IPS-18a (cell line): ENCODE measurements around the gene SLC26A6.

Experiments
- H3K27ac ChIP-seq: one replicate; pipeline ENCODE4 v1.5.1; 2013; ENCODE audit warnings: low read length
- H3K27me3 ChIP-seq: one replicate; pipeline ENCODE4 v1.6.1; 2013; ENCODE audit warnings: mild to moderate bottlenecking, low read length; ENCODE audit not compliant: control insufficient read depth, insufficient read depth
- H3K36me3 ChIP-seq: one replicate; pipeline ENCODE4 v1.6.1; 2013; ENCODE audit warnings: low read depth, low read length; ENCODE audit not compliant: control insufficient read depth
- H3K4me1 ChIP-seq: one replicate; pipeline ENCODE4 v1.6.1; 2013; ENCODE audit warnings: low read depth, low read length; ENCODE audit not compliant: control insufficient read depth
- H3K4me3 ChIP-seq: one replicate; pipeline ENCODE4 v1.5.1; 2013; ENCODE audit warnings: low read length
- H3K9ac ChIP-seq: one replicate; pipeline ENCODE4 v1.6.1; 2013; ENCODE audit warnings: mild to moderate bottlenecking, low read length, moderate library complexity
- H3K9me3 ChIP-seq: one replicate; pipeline ENCODE4 v1.6.1; 2013; ENCODE audit warnings: low read depth, low read length; ENCODE audit not compliant: control insufficient read depth

Gene SLC26A6

GRCh38 chr3:48678056-48678455 lies 42.8 kb upstream of the SLC26A6 start:
- peaks cover 65% of the 10 kb centered on the region for H3K36me3 ChIP-seq
- H3K27ac ChIP-seq: no peak overlapping the region
- no peak overlapping the region for H3K9ac ChIP-seq
- no peaks in the 10 kb centered on the region for H3K4me1 ChIP-seq
- H3K9me3 ChIP-seq: no peaks in the 10 kb centered on the region
- H3K27me3 ChIP-seq: no peaks in the 10 kb centered on the region
- H3K4me3 ChIP-seq: no peak overlapping the region

DNA sequence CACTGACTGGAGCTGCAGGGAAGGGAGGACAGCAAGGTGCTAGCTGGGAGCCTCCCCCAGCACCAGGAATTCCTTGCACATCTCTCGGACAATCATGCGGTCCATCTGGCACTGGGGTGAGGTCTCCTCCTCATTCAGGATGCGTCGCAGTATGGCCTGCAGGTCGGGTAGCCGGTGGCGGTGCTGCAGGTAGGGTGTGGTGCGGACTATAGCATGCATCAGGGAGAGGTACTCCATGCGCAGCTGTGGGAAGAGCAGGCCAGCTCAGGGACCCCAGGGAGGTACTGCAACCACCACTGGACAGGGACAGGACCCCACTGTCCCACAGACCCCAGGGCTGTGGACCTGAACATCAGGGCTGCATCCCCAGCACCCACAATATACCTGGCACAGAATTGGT lies 39.2 kb upstream of the SLC26A6 start:
- H3K4me3 ChIP-seq: no peak overlapping the region

GRCh38 chr3:48672522-48672921 lies 37.3 kb upstream of the SLC26A6 start:
- Histone ChIP-seq H3K9ac (no peak overlapping the region), H3K9me3 (no peaks in the 10 kb centered on the region), H3K36me3 (peaks cover 22% of the 10 kb centered on the region), H3K27me3 (no peaks in the 10 kb centered on the region), H3K4me3 (no peak overlapping the region), H3K27ac (no peak overlapping the region), H3K4me1 (no peaks in the 10 kb centered on the region)

More for the DNA sequence above, 39.2 kb upstream of the SLC26A6 start:
- Histone ChIP-seq H3K27ac (no peak overlapping the region), H3K9ac (no peak overlapping the region), H3K9me3 (no peaks in the 10 kb centered on the region), H3K36me3 (peaks cover 40% of the 10 kb centered on the region), H3K27me3 (no peaks in the 10 kb centered on the region), H3K4me1 (no peaks in the 10 kb centered on the region)

DNA sequence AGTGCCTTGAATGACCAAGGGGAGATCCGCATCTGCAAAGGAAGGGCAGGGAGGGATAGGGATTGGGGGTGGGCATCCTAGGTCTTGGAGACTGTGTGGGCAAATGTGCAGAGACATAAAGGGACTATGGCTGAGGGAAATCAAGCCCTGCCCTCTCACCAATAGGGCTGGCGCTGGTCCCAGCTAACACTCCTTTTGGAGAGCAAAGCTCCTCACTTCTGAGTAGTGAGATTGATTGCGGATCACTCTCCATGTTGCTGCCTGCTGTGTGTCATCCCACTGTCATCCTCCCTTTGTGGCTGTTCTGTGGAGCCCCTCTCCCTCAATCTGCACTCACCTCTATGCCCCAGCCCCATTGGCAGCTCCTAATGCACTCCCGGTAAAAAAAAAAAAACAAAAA lies 29.7 kb upstream of the SLC26A6 start:
- H3K27ac ChIP-seq: no peak overlapping the region

DNA sequence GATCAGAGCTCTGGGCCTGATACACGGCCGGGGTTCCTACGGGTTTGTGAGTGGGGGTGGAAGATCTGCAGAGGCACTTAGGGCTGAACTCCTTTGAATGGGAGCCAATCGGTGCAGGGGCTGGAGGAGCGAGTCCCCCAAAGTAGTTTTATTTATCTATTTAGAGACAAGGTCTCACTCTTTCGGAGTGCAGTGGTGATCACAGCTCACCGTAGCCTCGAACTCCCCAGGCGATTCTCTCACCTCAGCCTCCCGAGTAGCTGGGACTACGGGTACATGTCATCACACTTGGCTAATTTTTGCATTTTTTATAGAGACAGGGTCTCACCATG lies 29.0 kb upstream of the SLC26A6 start:
- Histone ChIP-seq H3K27ac (no peak overlapping the region), H3K9ac (no peak overlapping the region)

More for the DNA sequence above, 29.7 kb upstream of the SLC26A6 start:
- H3K36me3 ChIP-seq: no peaks in the 10 kb centered on the region
- peaks cover 4% of the 10 kb centered on the region for H3K4me1 ChIP-seq
- no peak overlapping the region for H3K9ac ChIP-seq
- no peaks in the 10 kb centered on the region for H3K9me3 ChIP-seq
- no peak overlapping the region for H3K4me3 ChIP-seq
- no peaks in the 10 kb centered on the region for H3K27me3 ChIP-seq

DNA sequence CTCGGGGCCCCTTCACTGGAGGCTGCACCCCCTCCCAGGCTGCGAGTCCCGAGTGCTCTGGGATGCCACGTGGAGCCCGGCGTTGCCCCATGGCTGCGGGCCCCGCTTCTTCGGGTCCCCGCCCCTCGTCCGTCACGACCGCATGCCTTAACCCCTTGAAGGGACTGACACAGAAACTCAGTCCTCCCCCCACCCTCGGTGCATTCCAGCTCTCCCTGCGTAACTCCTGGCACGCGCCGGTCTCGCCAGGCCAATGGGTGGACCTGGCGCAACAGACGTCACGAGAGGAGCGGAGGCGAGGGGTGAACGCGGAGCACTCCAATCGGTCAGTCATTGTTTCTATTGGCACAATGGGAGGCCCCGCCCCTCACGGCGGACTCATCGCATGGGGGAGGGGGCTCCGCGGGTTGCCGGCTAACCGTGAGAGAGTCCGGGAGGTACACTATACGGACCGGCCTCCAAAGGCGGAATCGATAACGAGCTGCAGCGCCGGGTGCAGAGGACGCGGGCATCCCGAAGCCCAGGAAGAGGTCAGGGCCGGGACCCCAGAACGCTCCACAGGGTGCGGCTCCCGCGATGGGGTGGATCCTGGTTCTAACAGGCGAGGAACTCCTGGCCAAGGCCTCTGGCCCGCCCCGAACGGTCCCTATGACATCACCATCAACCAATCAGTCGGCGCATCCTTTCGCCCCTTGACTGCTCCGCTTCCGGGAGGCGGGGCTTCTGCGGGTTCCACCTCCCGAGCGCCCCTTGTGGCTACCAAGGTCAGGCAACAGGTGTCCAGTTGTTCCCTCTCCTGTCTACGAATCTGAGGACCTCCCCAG lies 28.4 kb upstream of the SLC26A6 start:
- Histone ChIP-seq H3K9ac (peak overlapping the region; percentile 94), H3K9me3 (no peaks in the 10 kb centered on the region), H3K4me1 (peaks cover 4% of the 10 kb centered on the region), H3K27me3 (no peaks in the 10 kb centered on the region), H3K27ac (peak overlapping the region; percentile 78), H3K4me3 (peak overlapping the region; percentile 71), H3K36me3 (peaks cover 5% of the 10 kb centered on the region)

More for the DNA sequence above, 29.0 kb upstream of the SLC26A6 start:
- Histone ChIP-seq H3K4me1 (peaks cover 4% of the 10 kb centered on the region), H3K9me3 (no peaks in the 10 kb centered on the region), H3K36me3 (peaks cover 3% of the 10 kb centered on the region), H3K27me3 (no peaks in the 10 kb centered on the region), H3K4me3 (peak overlapping the region; percentile 71)

- H3K36me3 ChIP-seq: peaks cover 5% of the 10 kb centered on the region
- peak within 1 kb of the TSS; percentile 78 for H3K27ac ChIP-seq
- H3K9me3 ChIP-seq: no peaks in the 10 kb centered on the region
- H3K4me1 ChIP-seq: peaks cover 4% of the 10 kb centered on the region
- H3K9ac ChIP-seq: peak within 1 kb of the TSS; percentile 94
- no peaks in the 10 kb centered on the region for H3K27me3 ChIP-seq
- peak within 1 kb of the TSS; percentile 71 for H3K4me3 ChIP-seq
Measured at GRCh38 chr3:48662753-48663488, 27.7 kb upstream of the SLC26A6 start, which contains the start of gene CELSR3. Gene CELSR3, minus strand, starts transcription at chr3:48662886. Its CDS starts 252 bp downstream, at chr3:48662634.

GRCh38 chr3:48662145-48662752 lies 27.0 kb upstream of the SLC26A6 start:
- Histone ChIP-seq H3K4me3 (peak overlapping the region; percentile 56), H3K27ac (no peak overlapping the region), H3K27me3 (no peaks in the 10 kb centered on the region), H3K9me3 (no peaks in the 10 kb centered on the region), H3K36me3 (peaks cover 5% of the 10 kb centered on the region), H3K4me1 (peaks cover 4% of the 10 kb centered on the region), H3K9ac (no peak overlapping the region)

DNA sequence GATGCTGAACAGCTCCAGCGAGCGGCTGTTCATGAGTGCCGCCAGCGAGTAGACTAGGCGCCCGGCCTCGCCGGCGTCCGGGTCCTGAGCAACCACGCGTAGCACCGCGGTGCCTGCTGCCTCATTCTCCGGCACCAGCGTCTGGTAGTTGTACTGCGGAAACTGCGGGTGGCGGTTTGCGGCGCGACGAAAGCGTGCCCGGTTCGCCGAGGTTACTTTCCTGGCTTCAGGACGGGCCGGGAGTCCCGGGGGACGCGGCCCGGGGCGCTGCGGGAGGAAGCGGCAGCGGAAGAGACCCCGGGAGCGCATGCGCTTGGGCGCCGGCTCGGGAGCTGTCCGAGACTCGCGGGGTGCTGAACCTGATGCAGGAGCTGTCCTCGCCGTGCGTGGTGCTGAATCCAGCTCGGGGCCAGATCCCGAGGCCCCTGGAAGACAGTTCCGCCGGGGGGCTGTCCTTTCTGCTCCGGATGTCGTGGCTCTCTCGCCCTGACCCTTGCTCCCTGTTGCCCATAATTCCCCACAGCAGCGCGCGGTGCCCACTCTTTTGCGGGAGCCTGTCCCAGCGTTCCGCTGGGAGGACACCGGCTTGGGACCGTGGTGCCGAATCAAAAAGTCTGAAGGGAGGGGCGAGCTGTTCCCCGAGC lies 26.4 kb upstream of the SLC26A6 start:
- Histone ChIP-seq H3K4me3 (peak overlapping the region; percentile 56), H3K9ac (no peak overlapping the region), H3K4me1 (peaks cover 4% of the 10 kb centered on the region), H3K9me3 (no peaks in the 10 kb centered on the region), H3K27ac (no peak overlapping the region), H3K36me3 (peaks cover 5% of the 10 kb centered on the region), H3K27me3 (no peaks in the 10 kb centered on the region)

- peaks cover 4% of the 10 kb centered on the region for H3K4me1 ChIP-seq
- H3K36me3 ChIP-seq: peaks cover 5% of the 10 kb centered on the region
- H3K4me3 ChIP-seq: peak overlapping the region; percentile 56
- no peak overlapping the region for H3K9ac ChIP-seq
- H3K27ac ChIP-seq: no peak overlapping the region
- H3K9me3 ChIP-seq: no peaks in the 10 kb centered on the region
- no peaks in the 10 kb centered on the region for H3K27me3 ChIP-seq
Measured at GRCh38 chr3:48660800-48661400, 25.6 kb upstream of the SLC26A6 start.

DNA sequence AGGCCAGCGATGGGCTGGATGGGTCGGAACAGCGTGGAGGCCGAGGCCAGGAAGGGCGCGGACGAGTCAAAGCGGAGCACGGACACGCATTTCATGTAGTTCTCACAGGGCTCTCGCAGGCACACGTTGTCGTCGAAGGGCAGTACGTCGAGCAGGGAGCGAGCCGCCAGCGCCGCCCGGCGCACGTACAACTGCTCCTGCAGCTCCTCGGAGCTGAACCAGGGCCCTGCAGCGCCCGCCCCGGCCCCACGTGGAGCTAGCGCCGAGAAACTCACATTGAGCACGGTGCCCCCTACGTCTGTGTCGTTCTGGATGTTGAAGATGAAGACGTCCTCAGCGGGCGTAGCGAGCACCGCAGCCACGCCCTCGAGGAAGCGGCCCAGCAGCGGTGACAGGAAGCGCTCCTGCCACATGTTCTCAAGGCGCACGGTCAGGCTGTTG lies 21.6 kb upstream of the SLC26A6 start:
- no peak overlapping the region for H3K4me3 ChIP-seq
- no peak overlapping the region for H3K27ac ChIP-seq
- H3K4me1 ChIP-seq: no peaks in the 10 kb centered on the region
- H3K9ac ChIP-seq: no peak overlapping the region
- H3K9me3 ChIP-seq: no peaks in the 10 kb centered on the region
- H3K36me3 ChIP-seq: peaks cover 12% of the 10 kb centered on the region
- no peaks in the 10 kb centered on the region for H3K27me3 ChIP-seq
